GM12892 (cell line): ENCODE data around the gene SUZ12.

Source experiments
- POLR2A ChIP-seq: IDR thresholded peaks from 2 replicates; pipeline ENCODE4 v1.6.1; 2011; ENCODE audit warnings: low read depth, low read length, control low read depth
- POLR2AphosphoS5 ChIP-seq: IDR thresholded peaks from 2 replicates; pipeline ENCODE4 v1.6.1; 2011; ENCODE audit warnings: low read depth, low read length, control low read depth
- TAF1 ChIP-seq: IDR thresholded peaks from 2 replicates; pipeline ENCODE4 v1.6.1; 2011; ENCODE audit warnings: low read depth, mild to moderate bottlenecking, control low read depth, low read length, borderline replicate concordance

DNA sequence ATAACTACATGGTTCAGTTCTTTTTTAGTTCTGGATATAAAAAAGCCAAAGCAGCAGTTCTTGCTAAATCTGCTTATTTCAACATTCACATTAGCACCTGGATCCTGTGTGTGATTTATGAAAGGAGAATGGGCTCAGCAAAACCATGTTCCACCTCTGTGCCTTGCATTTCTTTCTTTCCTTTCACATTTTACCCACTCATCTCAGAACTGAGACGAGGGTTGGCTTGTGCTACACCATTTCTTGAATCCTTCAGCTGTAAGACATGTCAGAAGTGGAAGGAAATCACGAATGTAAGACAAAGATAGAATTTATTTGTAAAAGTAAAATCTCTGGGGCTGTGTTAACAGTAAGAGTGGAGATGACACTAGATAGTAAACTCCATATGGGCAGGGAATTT lies 34.1 kb upstream of the SUZ12 start:
- no peak for TF ChIP-seq POLR2AphosphoS5
- TF ChIP-seq TAF1 = no peak
- TF ChIP-seq POLR2A = no peak
